GDM1 (cell line): ENCODE measurements around the gene EHD3.

Experiments
- DNase-seq: peaks from one replicate; lab custom pipeline; 2025; lab: John Stamatoyannopoulos, UW

The EHD3 gene

GRCh38 chr2:31294196-31294595 is 60.2 kb downstream of the EHD3 start:
- no peak for DNase-seq

GRCh38 chr2:31296641-31297287 is 62.8 kb downstream of the EHD3 start:
- DNase-seq = no peak

DNA sequence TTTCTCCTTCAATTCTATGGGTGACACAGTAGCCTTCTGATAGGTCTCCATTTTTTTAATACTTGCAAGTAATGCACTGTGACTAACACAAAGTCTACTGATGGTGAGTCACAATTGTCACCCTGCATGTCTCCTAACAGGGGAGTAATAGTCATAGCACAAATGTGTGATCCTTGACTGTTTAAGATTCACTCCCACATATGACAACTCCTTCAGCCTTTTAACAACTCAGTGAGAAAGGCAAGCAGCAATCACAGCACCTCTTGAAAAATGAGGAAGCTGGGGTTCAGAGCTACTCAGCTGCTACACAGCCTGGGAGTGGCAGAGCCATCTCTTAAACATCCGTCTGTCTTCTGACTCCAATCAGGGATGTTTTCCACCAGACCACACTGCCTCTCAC is 63.8 kb downstream of the EHD3 start:
- DNase-seq = peak; percentile 27

GRCh38 chr2:31299547-31299946 is 65.6 kb downstream of the EHD3 start:
- DNase-seq = no peak

DNA sequence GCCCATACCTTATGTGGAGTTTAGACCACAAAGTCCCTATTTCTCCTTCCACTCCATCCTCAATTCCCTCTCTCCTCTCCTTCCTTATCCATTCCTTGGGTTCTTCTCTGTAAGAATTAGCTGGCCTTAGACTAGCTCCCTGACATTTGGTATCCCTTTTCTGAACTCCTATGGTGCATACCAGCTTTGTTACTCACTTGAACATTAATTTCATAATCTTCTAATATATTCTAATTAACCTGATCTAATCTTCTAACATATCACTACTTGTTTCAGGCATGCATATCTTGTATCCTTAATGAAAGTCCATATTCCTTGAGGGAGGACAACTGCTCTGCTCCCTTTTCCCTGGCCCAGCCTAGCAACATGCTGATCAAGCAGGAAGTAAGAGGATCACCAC is 66.4 kb downstream of the EHD3 start:
- DNase-seq = no peak

DNA sequence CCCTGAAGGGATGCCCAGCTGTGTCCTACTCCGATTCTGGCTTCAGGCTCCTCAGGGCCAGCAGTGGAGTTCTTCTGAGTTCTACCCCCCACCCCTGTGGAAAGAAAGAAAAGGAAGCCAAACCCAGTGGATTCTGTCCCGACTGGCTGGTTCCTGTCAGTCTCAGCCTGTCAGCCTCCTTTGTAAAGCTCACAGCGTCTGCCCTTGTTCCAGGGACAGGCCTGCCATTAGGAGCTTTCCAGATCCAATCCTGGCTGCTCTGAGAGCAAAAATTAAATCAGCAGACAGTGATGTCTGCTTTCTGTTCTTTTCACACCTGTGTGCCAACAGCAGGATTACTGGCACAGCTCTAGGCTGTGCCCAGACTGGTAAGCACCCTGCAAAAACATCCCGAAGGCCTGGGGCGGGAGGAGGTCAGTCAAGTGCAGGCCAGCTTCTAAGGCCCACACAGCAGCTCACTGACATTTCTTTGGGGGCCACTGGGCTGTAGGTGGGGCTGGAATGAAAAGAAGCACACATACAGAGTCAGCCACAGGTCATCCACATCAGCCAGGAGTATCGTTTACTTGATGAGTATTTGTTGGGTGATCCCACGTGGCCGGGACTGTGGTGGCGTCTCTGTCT is 69.1 kb downstream of the EHD3 start:
- no peak for DNase-seq

GRCh38 chr2:31304816-31305215 is 70.9 kb downstream of the EHD3 start:
- DNase-seq = no peak

DNA sequence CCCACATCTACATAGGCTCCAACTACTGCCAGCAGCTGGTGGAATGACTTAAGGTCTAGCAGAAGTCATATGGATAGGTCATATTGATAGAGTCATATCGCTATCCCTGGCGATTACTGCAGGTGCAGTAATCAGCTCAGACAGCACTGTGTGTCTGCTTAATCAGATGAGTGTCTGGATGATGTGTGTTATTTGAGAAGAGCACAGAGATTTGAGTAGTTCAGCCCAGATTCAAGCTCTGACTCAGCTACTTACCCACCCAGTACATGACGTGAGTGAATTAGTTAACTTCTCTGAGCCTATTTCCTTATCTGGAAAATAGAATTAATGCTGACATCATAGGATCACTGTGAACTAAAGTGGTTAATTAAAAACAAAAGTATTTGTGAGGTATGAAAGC is 78.9 kb downstream of the EHD3 start:
- no peak for DNase-seq

- DNase-seq = no peak
Observed at GRCh38 chr2:31314761-31315160, 80.8 kb downstream of the EHD3 start.

DNA sequence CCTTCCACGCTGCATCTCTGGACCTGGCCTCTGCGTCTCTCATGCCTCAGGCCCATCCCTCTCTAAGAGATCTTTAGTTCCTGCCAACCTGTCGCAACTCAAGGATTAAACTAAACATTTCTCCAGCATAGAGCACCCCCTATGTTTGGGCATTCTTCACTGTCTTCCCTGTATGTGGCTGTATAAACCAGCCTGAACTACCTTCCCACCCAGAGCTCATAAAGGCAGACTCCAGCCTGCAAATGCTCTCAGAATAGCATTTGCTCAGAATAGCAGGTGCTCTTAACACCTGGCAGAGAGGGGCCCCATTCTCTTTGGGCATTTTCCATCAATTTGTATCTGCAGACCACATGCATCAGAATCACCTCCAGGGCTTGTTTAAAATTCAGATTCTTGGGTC is 83.4 kb downstream of the EHD3 start:
- DNase-seq = no peak

DNA sequence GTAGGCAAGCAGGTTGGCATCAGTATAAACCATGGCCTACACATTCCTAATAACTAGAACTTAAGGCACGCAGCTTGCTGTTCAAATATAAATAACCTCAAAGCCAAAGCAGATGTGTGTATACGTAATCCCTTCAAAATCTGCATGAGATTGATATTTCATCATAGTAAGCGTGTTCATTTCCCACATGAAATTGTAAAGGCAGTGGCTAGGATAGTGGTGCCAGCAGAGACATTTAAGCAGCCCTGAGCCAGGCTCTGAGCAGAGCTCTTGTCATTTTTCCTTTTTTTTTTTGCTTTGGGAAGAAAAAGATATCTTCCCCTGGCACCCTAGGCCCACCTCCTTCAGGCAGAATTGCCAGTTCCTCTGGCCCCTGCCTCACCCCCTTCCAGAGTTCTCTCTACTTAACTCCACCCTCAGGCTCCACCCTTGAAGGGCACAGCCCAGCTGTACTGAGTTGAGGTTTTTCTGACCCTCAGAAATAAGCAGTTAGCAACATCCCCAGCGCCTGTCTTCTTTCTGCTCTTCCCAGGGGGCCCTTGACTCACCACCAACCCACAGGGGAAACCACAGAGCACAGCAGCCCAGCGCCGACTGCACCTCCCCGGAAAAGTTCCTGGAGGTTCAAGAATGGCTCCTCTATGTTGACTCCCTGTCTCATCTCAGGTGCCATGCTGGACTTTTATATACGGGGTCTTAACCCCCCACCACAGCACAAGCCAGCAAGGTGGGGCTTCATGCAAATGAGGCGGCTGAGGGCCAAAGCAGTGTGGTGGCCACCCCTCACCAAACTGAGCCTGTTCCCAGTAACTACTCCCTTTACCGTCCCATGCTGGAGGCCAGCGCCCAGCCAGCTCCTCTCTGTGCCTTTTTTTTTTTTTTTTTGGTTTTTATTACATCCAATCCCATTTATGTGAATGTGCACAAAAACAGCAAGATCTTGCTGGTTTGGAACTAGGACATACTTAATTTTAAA is 84.7 kb downstream of the EHD3 start:
- peak; percentile 76 for DNase-seq
